Activated CD4-positive, alpha-beta memory T cell treated with anti-CD3 and anti-CD28 coated beads for 36 hours (primary cell): ENCODE measurements around the gene CFAP61. TPM values are rescaled to one million over a fixed set of nuclear protein-coding genes. Genes with fewer than 3 reads are reported as not detected.

Source experiments
- CTCF ChIA-PET: fragments of 350-600 bp; sonication (Branson Sonifier 250); formaldehyde crosslinking; loops from one replicate; lab custom pipeline; 2021; ENCODE audit warnings: antibody characterized with exemption, inconsistent platforms; lab: Charles Lee
- POLR2A ChIA-PET: fragments of 350-600 bp; sonication (Branson Sonifier 250); formaldehyde crosslinking; loops from one replicate; lab custom pipeline; 2021; ENCODE audit warnings: antibody characterized with exemption; lab: Charles Lee
- DNase-seq: peaks from one replicate; pipeline ENCODE4 v3.0.0-alpha.2; 2020
- H3K27ac Mint-ChIP-seq: one replicate; pipeline ENCODE4 v1.8.0; 2021; ENCODE audit warnings: mixed read lengths
- H3K27me3 Mint-ChIP-seq: one replicate; pipeline ENCODE4 v1.8.0; 2021; ENCODE audit warnings: mixed read lengths
- H3K36me3 Mint-ChIP-seq: one replicate; pipeline ENCODE4 v1.8.0; 2021; ENCODE audit warnings: mixed read lengths
- H3K4me1 Mint-ChIP-seq: one replicate; pipeline ENCODE4 v1.8.0; 2021; ENCODE audit warnings: low read depth, mixed read lengths
- H3K4me3 Mint-ChIP-seq: one replicate; pipeline ENCODE4 v1.8.0; 2021; ENCODE audit warnings: mild to moderate bottlenecking, mixed read lengths
- H3K9me3 Mint-ChIP-seq: one replicate; pipeline ENCODE4 v1.8.0; 2021; ENCODE audit warnings: mixed read lengths
- intact Hi-C: fragments of 100-400 bp; cut with micrococcal nuclease; formaldehyde crosslinking; loops from one replicate; pipeline ENCODE4 v1.15.1; 2023
- total RNA-seq, 2 experiments: library from RNA; stranded (reverse); gene quantifications; one replicate each; pipeline ENCODE4 v1.2.3, GENCODE V29; 2021

Gene CFAP61
- total RNA-seq, 2 experiments from 2014 or later: not detected

- CTCF ChIA-PET: no interaction called here
- Mint-ChIP-seq H3K9me3 (no peaks in the 10 kb centered on the region), H3K4me3 (no peak overlapping the region), H3K27ac (no peak overlapping the region), H3K27me3 (peaks cover 6% of the 10 kb centered on the region), H3K36me3 (no peaks in the 10 kb centered on the region), H3K4me1 (no peaks in the 10 kb centered on the region)
- POLR2A ChIA-PET: no interaction called here
- no peak for DNase-seq
- intact Hi-C loops: no loop called here
Measured at GRCh38 chr20:20075032-20075431, 22.7 kb downstream of the CFAP61 start.

- Mint-ChIP-seq H3K4me3 (no peak overlapping the region), H3K27ac (no peak overlapping the region), H3K4me1 (no peaks in the 10 kb centered on the region), H3K27me3 (peaks cover 6% of the 10 kb centered on the region), H3K36me3 (no peaks in the 10 kb centered on the region), H3K9me3 (no peaks in the 10 kb centered on the region)
- no peak for DNase-seq
- intact Hi-C loops: no loop called here
- POLR2A ChIA-PET: no interaction called here
- CTCF ChIA-PET: no interaction called here
Measured at GRCh38 chr20:20076297-20077065, 24.1 kb downstream of the CFAP61 start.

- Mint-ChIP-seq H3K9me3 (no peaks in the 10 kb centered on the region), H3K4me3 (no peak overlapping the region), H3K27me3 (peaks cover 10% of the 10 kb centered on the region), H3K4me1 (no peaks in the 10 kb centered on the region), H3K27ac (no peak overlapping the region), H3K36me3 (no peaks in the 10 kb centered on the region)
- POLR2A ChIA-PET: no interaction called here
- intact Hi-C loops: no loop called here
- CTCF ChIA-PET: no interaction called here
- no peak for DNase-seq
Measured at GRCh38 chr20:20078041-20078440, 25.7 kb downstream of the CFAP61 start.

- DNase-seq: no peak
- ChIA-PET CTCF (no interaction called here), POLR2A (no interaction called here)
- H3K4me1 Mint-ChIP-seq: no peaks in the 10 kb centered on the region
- no peaks in the 10 kb centered on the region for H3K9me3 Mint-ChIP-seq
- intact Hi-C loops: no loop called here
- peaks cover 8% of the 10 kb centered on the region for H3K27me3 Mint-ChIP-seq
- no peak overlapping the region for H3K4me3 Mint-ChIP-seq
- H3K27ac Mint-ChIP-seq: no peak overlapping the region
- H3K36me3 Mint-ChIP-seq: no peaks in the 10 kb centered on the region
Measured at GRCh38 chr20:20079102-20079784, 26.9 kb downstream of the CFAP61 start.

- Mint-ChIP-seq H3K27me3 (peaks cover 11% of the 10 kb centered on the region), H3K4me1 (no peaks in the 10 kb centered on the region), H3K9me3 (no peaks in the 10 kb centered on the region), H3K36me3 (no peaks in the 10 kb centered on the region), H3K4me3 (no peak overlapping the region), H3K27ac (no peak overlapping the region)
- intact Hi-C loops: loop anchor here (1.0 to 2.0 kb wide), 2 partner anchors 485 to 509 kb away; no protein-coding TSS in a partner anchor
- POLR2A ChIA-PET: no interaction called here
- no peak for DNase-seq
- CTCF ChIA-PET: interaction anchor here (0.7 to 4.6 kb wide), 11 partner anchors 12 to 511 kb away, joined by 3 to 36 read pairs (median 3); no protein-coding TSS in a partner anchor
Measured at GRCh38 chr20:20083807-20084206, 31.5 kb downstream of the CFAP61 start.

GRCh38 chr20:20084296-20084752, 32.0 kb downstream of the CFAP61 start:
- ChIA-PET POLR2A (no interaction called here), CTCF (interaction anchor here (0.9 to 4.6 kb wide), 9 partner anchors 12 to 511 kb away, joined by 3 to 36 read pairs (median 3); no protein-coding TSS in a partner anchor)
- H3K27ac Mint-ChIP-seq: no peak overlapping the region
- H3K36me3 Mint-ChIP-seq: no peaks in the 10 kb centered on the region
- DNase-seq: no peak
- H3K4me1 Mint-ChIP-seq: no peaks in the 10 kb centered on the region
- no peak overlapping the region for H3K4me3 Mint-ChIP-seq
- H3K27me3 Mint-ChIP-seq: peaks cover 9% of the 10 kb centered on the region
- H3K9me3 Mint-ChIP-seq: no peaks in the 10 kb centered on the region
- intact Hi-C loops: no loop called here

GRCh38 chr20:20085071-20085470, 32.7 kb downstream of the CFAP61 start:
- H3K4me3 Mint-ChIP-seq: no peak overlapping the region
- DNase-seq: no peak
- POLR2A ChIA-PET: no interaction called here
- intact Hi-C loops: no loop called here
- no peaks in the 10 kb centered on the region for H3K9me3 Mint-ChIP-seq
- H3K36me3 Mint-ChIP-seq: no peaks in the 10 kb centered on the region
- peaks cover 9% of the 10 kb centered on the region for H3K27me3 Mint-ChIP-seq
- CTCF ChIA-PET: interaction anchor here (1.0 to 4.6 kb wide), 4 partner anchors 99 to 510 kb away, joined by 3 to 36 read pairs (median 16); no protein-coding TSS in a partner anchor
- H3K4me1 Mint-ChIP-seq: no peaks in the 10 kb centered on the region
- H3K27ac Mint-ChIP-seq: no peak overlapping the region

GRCh38 chr20:20085812-20086211, 33.5 kb downstream of the CFAP61 start:
- Mint-ChIP-seq H3K27me3 (peaks cover 12% of the 10 kb centered on the region), H3K4me3 (no peak overlapping the region), H3K9me3 (no peaks in the 10 kb centered on the region), H3K36me3 (no peaks in the 10 kb centered on the region), H3K27ac (no peak overlapping the region), H3K4me1 (no peaks in the 10 kb centered on the region)
- ChIA-PET POLR2A (no interaction called here), CTCF (interaction anchor here (4.1 to 4.6 kb wide), 2 partner anchors 153 to 509 kb away, joined by 21 to 36 read pairs; no protein-coding TSS in a partner anchor)
- intact Hi-C loops: no loop called here
- no peak for DNase-seq

- Mint-ChIP-seq H3K9me3 (no peaks in the 10 kb centered on the region), H3K36me3 (no peaks in the 10 kb centered on the region), H3K4me1 (no peaks in the 10 kb centered on the region), H3K4me3 (no peak overlapping the region), H3K27me3 (peaks cover 8% of the 10 kb centered on the region), H3K27ac (no peak overlapping the region)
- ChIA-PET CTCF (interaction anchor here (1.3 kb wide), 1 partner anchor 505 kb away, joined by 6 read pairs; no protein-coding TSS in a partner anchor), POLR2A (no interaction called here)
- intact Hi-C loops: no loop called here
- DNase-seq: no peak
Measured at GRCh38 chr20:20089018-20089417, 36.7 kb downstream of the CFAP61 start.

- H3K9me3 Mint-ChIP-seq: no peaks in the 10 kb centered on the region
- ChIA-PET POLR2A (no interaction called here), CTCF (interaction anchor here (1.3 kb wide), 1 partner anchor 504 kb away, joined by 6 read pairs; no protein-coding TSS in a partner anchor)
- no peaks in the 10 kb centered on the region for H3K4me1 Mint-ChIP-seq
- no peak overlapping the region for H3K27ac Mint-ChIP-seq
- H3K36me3 Mint-ChIP-seq: no peaks in the 10 kb centered on the region
- DNase-seq: no peak
- peaks cover 7% of the 10 kb centered on the region for H3K27me3 Mint-ChIP-seq
- H3K4me3 Mint-ChIP-seq: no peak overlapping the region
- intact Hi-C loops: no loop called here
Measured at GRCh38 chr20:20089939-20090338, 37.6 kb downstream of the CFAP61 start.

GRCh38 chr20:20092827-20093226, 40.5 kb downstream of the CFAP61 start:
- no peaks in the 10 kb centered on the region for H3K9me3 Mint-ChIP-seq
- H3K4me3 Mint-ChIP-seq: no peak overlapping the region
- no peaks in the 10 kb centered on the region for H3K36me3 Mint-ChIP-seq
- peaks cover 9% of the 10 kb centered on the region for H3K27me3 Mint-ChIP-seq
- no peaks in the 10 kb centered on the region for H3K4me1 Mint-ChIP-seq
- no peak overlapping the region for H3K27ac Mint-ChIP-seq
- CTCF ChIA-PET: no interaction called here
- DNase-seq: no peak
- intact Hi-C loops: no loop called here
- POLR2A ChIA-PET: no interaction called here

GRCh38 chr20:20094410-20094809, 42.1 kb downstream of the CFAP61 start:
- Mint-ChIP-seq H3K9me3 (no peaks in the 10 kb centered on the region), H3K27ac (no peak overlapping the region), H3K4me1 (no peaks in the 10 kb centered on the region), H3K36me3 (no peaks in the 10 kb centered on the region), H3K27me3 (peaks cover 11% of the 10 kb centered on the region), H3K4me3 (no peak overlapping the region)
- DNase-seq: no peak
- intact Hi-C loops: no loop called here
- ChIA-PET POLR2A (no interaction called here), CTCF (no interaction called here)
